Endothelial cell (in vitro differentiated cells): ENCODE measurements around the gene TNFRSF4. TPM values are rescaled to one million over a fixed set of nuclear protein-coding genes. Genes with fewer than 3 reads are reported as not detected.

Experiments
- DNase-seq: peaks from one replicate; pipeline ENCODE4 v3.0.0; 2021; ENCODE audit warnings: low spot score
- H3K27ac Mint-ChIP-seq: one replicate; pipeline ENCODE4 v1.8.0; 2021; ENCODE audit warnings: mixed read lengths, inconsistent platforms; ENCODE audit not compliant: unreplicated experiment
- H3K27me3 Mint-ChIP-seq: one replicate; pipeline ENCODE4 v1.8.0; 2021; ENCODE audit warnings: mild to moderate bottlenecking, moderate library complexity, mixed read lengths, inconsistent platforms; ENCODE audit not compliant: unreplicated experiment
- H3K36me3 Mint-ChIP-seq: one replicate; pipeline ENCODE4 v1.8.0; 2021; ENCODE audit warnings: mild to moderate bottlenecking, low read depth, mixed read lengths, inconsistent platforms; ENCODE audit not compliant: unreplicated experiment
- H3K4me1 Mint-ChIP-seq: one replicate; pipeline ENCODE4 v1.8.0; 2021; ENCODE audit warnings: mild to moderate bottlenecking, mixed read lengths, inconsistent platforms; ENCODE audit not compliant: unreplicated experiment
- H3K4me3 Mint-ChIP-seq: one replicate; pipeline ENCODE4 v1.8.0; 2021; ENCODE audit warnings: mild to moderate bottlenecking, mixed read lengths, inconsistent platforms; ENCODE audit not compliant: unreplicated experiment
- H3K9me3 Mint-ChIP-seq: one replicate; pipeline ENCODE4 v1.8.0; 2021; ENCODE audit warnings: mixed read lengths, inconsistent platforms; ENCODE audit not compliant: unreplicated experiment
- CTCF ChIP-seq: fragments of 200-600 bp; sonication (generic); IDR thresholded peaks from one replicate; pipeline ENCODE4 v1.5.0; 2021; ENCODE audit warnings: antibody characterized with exemption; ENCODE audit not compliant: unreplicated experiment
- total RNA-seq: library from RNA; stranded (reverse); fragmentation: NEBNext Ultra II Directional; extraction: Animal tissue kit (Norgen Biotek cat#: 25700); gene quantifications from one replicate; pipeline ENCODE4 v1.2.1, GENCODE V29; 2021; ENCODE audit not compliant: unreplicated experiment

The TNFRSF4 gene
- total RNA-seq, 1 donor from 2014 or later: 0.80 TPM

- Mint-ChIP-seq H3K27ac (no peak overlapping the region), H3K36me3 (peaks cover 11% of the 10 kb centered on the region), H3K27me3 (peaks cover 13% of the 10 kb centered on the region), H3K4me1 (peaks cover 22% of the 10 kb centered on the region), H3K4me3 (peak overlapping the region; percentile 28), H3K9me3 (no peaks in the 10 kb centered on the region)
- DNase-seq: no peak
- no peak for TF ChIP-seq CTCF
Observed at GRCh38 chr1:1234180-1234808, 20.3 kb upstream of the TNFRSF4 start.

- Mint-ChIP-seq H3K4me3 (peak overlapping the region; percentile 84), H3K27ac (peak overlapping the region; percentile 80), H3K9me3 (no peaks in the 10 kb centered on the region), H3K4me1 (peaks cover 22% of the 10 kb centered on the region), H3K27me3 (peaks cover 14% of the 10 kb centered on the region), H3K36me3 (peaks cover 11% of the 10 kb centered on the region)
- TF ChIP-seq CTCF: no peak
- DNase-seq: no peak
Observed at GRCh38 chr1:1233567-1233892, 19.6 kb upstream of the TNFRSF4 start.

GRCh38 chr1:1232796-1233566 lies 19.0 kb upstream of the TNFRSF4 start:
- Mint-ChIP-seq H3K4me3 (peak overlapping the region; percentile 84), H3K27me3 (peaks cover 15% of the 10 kb centered on the region), H3K9me3 (no peaks in the 10 kb centered on the region), H3K36me3 (peaks cover 11% of the 10 kb centered on the region), H3K27ac (peak overlapping the region; percentile 80), H3K4me1 (peaks cover 22% of the 10 kb centered on the region)
- no peak for DNase-seq
- no peak for TF ChIP-seq CTCF

- Mint-ChIP-seq H3K36me3 (peaks cover 11% of the 10 kb centered on the region), H3K27me3 (peaks cover 15% of the 10 kb centered on the region), H3K27ac (peak within 1 kb of the TSS; percentile 88), H3K4me1 (peaks cover 22% of the 10 kb centered on the region), H3K4me3 (peak within 1 kb of the TSS; percentile 97), H3K9me3 (no peaks in the 10 kb centered on the region)
- TF ChIP-seq CTCF: no peak
- DNase-seq: no peak
Observed at GRCh38 chr1:1232208-1232795, 18.3 kb upstream of the TNFRSF4 start, which contains the start of gene B3GALT6. B3GALT6 (plus strand) TSS chr1:1232237; CDS start chr1:1232279, 42 bp downstream.
